GM21723 (cell line): ENCODE results near the gene AFAP1L2.

Source experiments
- ATAC-seq: cut with Tn5 transposase; IDR thresholded peaks from one replicate; pipeline ENCODE4 v1.9.1; 2021; ENCODE audit warnings: mild to moderate bottlenecking, moderate library complexity; ENCODE audit not compliant: unreplicated experiment

Gene AFAP1L2

DNA sequence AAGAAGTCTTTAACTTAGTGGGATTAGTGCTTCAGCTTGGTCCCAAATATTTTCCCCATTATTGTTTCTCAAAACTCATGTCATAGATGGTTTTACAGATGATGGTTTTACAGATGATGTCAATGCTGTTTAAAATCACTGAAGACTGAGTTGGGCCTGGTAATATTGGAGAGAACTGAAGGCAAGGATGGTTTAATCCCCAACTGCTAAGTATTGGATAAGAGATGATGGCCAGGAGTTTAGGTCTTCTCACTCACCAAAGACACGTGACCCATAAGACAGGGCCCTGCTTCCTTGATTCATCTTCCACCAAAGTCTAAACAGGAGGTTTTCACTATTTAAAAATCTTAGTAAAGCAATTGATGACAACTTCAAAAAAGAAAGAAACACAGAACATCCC, 108.9 kb downstream of the AFAP1L2 start:
- ATAC-seq, result no peak

DNA sequence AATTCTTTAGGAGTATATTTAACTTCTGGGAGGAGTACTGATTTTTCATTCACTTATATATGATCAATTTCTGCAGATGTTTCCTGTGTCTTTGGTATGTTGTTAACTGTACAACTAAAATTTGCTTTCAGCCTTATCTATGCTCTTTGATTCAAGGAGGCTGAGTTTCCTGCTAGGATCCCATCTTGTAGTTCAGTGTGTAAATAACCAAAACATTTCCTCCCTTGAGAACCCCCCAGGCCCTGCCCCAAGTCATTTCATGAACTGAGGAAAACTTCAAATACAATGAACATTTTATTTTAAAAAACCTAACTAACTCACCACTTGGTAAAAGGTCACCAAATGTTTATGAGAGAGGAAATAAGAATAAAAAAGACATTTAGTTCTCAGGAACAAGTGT, 109.8 kb downstream of the AFAP1L2 start:
- no peak for ATAC-seq

DNA sequence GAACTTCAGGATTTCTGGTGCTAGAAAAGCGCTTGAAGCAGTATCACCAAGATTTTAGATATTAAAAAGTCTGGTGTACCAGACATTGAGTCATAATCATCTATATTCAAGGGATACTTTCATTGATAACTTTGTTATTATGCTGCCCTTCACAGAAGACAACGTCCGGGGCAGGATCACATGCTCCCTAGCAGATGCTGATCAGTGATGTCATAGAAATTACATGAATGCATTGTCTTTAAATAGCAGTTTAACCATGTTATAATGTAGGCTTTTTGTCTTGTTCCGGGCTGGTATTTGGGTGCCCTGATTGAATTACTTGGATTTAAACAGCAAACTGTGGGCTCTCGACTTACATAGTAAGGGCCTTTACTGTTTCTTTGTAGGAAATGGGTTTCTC, 111.2 kb downstream of the AFAP1L2 start:
- ATAC-seq, result no peak

DNA sequence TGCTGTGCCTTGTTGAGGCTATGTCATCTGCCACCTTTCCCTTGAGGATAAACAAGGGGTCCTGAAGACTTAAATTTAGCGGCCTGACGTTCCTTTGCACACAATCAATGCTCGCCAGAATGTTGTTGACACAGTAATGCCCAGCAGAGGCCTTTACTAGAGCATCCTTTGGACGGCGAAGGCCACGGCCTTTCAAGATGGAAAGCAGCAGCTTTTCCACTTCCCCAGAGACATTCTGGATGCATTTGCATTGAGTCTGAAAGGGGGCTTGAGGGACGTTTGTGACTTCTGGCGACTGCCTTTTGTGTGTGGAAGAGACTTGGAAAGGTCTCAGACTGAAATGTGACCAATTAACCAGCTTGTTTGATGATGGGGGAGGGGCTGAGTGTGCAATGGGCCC, 112.8 kb downstream of the AFAP1L2 start:
- ATAC-seq, result no peak

DNA sequence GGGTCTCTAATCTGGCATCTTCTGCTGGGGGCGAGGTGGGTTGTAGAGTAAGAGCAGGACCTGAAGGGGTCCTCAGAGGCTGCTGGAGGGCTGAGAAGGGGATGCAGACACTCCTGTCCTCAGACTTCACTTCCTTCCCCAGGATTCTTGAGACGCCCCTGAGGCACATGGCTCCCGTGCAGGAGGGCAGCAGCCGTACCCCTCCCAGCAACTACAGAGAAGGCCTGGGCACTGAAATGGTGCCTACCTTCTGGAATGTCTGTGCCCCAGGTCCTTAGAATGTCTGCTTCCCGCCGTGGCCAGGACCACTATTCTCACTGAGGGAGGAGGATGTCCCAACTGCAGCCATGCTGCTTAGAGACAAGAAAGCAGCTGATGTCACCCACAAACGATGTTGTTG, 113.2 kb downstream of the AFAP1L2 start:
- no peak for ATAC-seq

DNA sequence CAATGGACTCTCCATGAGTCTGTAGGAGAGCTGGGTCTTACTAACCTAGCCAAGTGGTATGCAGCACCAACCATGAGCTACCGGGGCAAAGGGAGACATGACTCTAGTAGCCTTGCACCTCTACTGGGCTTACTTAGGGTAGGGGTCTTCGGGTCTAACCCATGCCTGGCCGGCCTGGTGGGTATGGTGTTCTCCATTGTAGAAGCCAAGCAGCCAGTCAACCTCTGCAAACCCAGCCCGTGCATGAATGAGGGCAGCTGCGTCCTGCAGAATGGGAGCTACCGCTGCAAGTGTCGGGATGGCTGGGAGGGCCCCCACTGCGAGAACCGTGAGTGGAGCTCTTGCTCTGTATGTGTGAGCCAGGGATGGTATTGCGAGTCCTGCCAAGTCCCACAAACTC, 114.3 kb downstream of the AFAP1L2 start:
- ATAC-seq, result no peak

DNA sequence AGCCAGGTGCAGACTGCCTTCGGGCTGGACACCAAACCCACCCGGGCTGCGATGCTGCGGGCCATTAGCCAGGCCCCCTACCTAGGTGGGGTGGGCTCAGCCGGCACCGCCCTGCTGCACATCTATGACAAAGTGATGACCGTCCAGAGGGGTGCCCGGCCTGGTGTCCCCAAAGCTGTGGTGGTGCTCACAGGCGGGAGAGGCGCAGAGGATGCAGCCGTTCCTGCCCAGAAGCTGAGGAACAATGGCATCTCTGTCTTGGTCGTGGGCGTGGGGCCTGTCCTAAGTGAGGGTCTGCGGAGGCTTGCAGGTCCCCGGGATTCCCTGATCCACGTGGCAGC, 115.2 kb downstream of the AFAP1L2 start:
- ATAC-seq, result no peak

DNA sequence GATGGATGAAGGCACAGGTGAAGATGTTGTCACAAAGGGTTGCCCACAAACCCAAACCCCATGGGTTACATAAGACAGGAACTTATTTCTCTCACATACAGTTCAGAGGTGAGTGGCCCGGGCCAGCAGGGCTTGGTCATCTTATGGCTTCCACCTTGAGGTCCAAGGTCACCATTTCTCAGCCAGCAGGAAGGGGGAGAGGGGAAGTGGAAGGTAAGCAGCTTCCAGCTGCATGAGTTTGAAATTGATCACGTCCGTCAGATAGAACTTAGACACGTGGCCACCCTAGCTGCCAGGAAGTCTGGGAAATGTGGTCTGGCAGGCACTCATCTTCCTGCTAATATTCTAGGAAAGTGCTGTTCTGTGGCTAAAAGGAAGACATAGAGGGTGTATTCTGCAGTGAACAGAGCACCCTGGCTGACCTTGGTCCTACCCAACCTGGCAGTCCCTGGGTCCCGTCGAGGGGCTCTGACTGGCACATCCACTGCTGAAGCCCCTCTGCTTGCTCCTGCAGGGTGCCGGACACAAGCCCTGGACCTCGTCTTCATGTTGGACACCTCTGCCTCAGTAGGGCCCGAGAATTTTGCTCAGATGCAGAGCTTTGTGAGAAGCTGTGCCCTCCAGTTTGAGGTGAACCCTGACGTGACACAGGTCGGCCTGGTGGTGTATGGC, 115.7 kb downstream of the AFAP1L2 start:
- ATAC-seq, result no peak

DNA sequence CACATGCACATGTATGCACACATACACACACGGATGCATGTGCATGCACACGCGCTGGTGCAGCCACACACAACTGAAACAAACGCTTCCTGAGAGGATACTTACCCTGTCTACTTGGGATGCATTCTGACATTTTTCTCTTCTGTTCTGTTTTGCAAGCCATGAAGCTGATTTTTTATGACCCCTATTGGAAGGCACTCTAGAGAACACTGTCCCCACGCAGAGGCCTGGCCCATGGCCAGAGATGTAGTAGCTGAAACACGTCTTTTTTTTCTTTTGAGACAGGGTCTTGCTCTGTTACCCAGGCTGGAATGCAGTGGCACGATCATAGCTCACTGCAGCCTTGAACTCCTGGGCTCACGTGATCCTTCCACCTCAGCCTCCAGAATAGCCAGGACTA, 117.4 kb downstream of the AFAP1L2 start:
- no peak for ATAC-seq

DNA sequence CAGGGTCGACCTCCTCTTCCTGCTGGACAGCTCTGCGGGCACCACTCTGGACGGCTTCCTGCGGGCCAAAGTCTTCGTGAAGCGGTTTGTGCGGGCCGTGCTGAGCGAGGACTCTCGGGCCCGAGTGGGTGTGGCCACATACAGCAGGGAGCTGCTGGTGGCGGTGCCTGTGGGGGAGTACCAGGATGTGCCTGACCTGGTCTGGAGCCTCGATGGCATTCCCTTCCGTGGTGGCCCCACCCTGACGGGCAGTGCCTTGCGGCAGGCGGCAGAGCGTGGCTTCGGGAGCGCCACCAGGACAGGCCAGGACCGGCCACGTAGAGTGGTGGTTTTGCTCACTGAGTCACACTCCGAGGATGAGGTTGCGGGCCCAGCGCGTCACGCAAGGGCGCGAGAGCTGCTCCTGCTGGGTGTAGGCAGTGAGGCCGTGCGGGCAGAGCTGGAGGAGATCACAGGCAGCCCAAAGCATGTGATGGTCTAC, 118.3 kb downstream of the AFAP1L2 start:
- no peak for ATAC-seq

DNA sequence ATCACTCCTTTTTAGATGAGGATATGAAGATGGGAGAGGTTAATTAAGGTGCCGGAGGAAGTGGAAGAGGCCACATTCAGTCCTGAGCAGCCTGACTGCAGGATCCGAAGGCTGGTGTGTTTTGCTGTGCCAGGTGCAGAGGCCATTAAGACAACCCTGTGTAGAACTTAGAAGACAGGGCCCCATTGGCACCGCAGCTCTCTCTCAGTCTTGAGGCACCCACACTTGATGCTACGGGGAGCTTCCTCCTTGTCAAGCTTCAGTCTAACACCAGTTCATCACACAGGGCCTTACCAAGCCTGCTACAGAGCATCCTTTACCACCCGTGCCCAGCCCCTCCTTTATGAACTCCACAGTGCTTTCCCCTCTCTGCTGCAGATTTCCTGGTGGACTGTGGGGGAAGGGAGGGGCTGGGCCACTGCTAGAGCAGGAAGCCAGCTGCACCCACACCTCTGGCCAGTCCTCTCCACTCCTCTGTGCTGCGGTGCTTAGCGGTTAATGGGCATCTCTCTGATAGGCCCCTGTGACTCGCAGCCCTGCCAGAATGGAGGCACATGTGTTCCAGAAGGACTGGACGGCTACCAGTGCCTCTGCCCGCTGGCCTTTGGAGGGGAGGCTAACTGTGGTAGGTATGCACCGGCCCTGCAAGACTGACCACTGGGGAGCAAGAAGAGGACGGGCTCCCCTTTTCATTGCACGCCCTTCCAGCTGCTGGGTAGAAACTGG, 119.8 kb downstream of the AFAP1L2 start:
- no peak for ATAC-seq

DNA sequence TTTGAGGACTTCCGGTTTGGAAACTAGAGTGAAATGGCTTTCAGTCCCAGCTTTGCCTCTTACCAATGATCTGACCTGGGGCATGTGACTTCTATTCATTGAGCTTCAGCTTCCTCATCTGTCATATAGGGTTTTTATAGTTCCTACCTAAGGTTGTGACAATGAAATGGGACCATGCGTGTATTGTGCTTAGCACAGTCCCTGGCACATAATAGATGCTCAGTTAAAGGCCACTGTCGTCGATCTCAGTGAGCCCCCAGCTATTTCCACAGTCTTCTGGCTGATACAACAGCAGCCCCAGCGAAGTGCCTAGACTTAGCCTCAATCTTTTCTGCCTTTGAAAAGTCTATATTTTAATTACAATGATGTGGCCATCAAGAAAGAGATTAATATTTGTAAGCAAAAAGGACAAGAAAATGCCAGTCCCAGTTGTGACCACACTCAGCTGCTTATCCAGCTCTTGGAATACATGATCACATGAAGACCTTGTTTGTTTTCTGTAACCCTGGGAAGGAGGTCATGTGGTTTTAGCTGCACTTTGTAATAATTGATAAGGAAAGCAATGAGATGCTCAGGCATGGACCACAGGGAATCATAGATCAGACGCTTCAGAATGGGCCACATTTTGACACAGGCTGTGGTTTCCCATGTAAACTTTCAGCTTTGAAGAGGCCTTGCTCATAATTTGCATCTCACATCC, 120.6 kb downstream of the AFAP1L2 start:
- no peak for ATAC-seq

DNA sequence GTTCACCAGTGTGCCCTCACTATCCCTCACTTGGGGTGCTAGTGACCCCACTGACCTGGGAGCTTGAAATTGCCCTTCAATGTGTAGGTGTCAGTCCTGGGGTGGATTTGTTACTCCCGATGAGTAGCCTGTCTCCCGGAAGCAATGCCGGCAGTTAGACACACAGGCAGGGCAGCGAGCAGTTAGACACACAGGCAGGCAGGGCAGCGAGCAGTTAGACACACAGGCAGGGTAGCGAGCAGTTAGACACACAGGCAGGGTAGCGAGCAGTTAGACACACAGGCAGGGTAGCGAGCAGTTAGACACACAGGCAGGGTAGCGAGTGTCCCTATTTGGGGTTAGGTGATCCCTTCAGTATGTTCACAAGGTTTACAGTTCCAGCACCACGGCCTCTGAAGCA, 121.2 kb downstream of the AFAP1L2 start:
- ATAC-seq, result no peak

DNA sequence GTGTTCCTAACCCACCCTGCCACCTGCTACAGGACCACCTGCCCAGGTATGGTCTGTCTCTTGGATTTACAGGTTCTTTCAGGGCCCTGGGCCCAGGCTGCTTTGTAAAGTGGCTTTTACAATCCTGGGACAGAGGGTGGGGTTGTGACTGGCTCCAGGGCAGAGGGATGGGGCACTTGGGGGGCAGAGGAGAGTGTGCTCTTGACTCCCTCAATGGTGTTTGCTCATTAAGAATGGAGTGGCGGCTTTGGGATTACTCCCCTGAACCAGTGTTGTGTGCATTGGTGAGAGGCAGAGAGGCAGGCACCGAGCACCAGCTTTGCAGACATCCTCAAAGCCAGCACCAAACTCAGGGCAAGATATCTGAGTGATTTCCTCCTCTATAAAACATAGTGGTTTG, 121.8 kb downstream of the AFAP1L2 start:
- no peak for ATAC-seq

DNA sequence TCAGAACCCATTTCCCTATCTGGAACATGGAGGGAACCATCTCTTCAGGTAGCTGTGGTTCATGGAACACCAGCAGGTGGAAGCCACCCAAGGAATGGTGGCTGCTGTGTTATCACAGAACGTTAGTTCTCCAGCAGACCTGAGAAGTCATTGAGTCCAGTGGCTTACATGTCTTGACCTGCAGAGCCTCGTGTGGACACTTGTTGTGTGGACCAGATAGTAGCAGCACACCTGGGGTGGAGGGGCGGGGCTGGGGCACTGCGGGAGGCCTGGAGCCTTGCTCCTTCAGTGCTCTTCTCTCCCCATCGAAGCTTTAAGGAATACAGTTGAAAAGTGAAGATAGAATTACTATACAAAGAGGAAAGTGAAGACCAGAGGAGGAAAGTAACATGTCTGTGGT, 122.8 kb downstream of the AFAP1L2 start:
- ATAC-seq, result no peak

DNA sequence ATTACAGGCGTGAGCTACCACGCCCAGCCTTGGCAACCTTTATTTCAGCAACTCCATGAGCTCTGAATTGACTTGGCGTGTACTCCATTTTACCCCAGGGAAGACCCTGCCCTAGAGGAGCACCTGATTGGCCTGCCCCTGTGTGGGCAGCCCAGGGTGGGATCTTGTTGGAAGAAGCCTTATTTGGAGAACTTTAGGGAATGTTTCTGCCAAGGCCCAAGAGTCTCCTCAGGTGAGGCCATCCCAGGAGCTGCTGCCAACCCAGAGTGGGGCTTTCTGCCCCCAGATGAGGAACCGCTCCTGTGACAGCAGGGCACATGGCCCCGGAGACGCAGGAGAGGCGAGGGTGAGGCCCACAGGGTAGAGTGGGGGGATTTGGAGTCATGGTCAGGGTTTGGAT, 123.3 kb downstream of the AFAP1L2 start:
- ATAC-seq, result no peak

DNA sequence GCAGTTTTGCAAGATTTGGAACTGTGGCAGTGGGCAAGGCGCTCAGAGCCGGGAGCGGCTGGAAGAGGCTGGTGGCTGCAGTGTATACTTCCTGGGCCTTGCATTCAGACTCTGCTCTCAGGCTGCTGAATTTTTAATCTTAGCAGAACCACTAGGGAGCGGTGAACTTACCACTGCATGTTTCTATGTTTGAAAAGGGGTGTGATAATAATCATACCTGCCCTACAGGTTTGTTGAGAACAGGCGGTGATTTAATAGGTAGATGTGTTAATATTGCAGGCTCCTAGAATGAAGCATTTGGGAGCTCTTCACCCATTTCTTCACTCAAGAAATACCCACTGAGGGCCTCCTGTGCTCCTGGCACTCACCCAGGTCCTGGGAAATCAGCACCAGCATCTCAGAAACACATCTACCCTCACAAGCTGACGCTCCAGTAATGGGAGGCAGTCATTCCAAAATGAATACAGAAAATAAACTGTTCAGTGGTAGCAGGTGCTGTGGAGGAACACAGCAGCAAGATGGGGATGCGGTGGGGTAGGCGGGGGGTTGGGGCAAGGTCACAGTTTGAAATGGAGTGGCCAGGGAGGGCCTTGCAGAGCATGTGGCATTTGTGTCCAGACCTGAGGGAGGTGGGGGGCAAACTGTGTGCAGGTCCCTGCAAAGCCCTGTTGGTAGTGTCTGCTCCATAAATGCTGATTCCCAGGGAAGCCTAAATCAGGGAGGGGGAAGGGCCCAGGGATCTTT, 124.2 kb downstream of the AFAP1L2 start:
- no peak for ATAC-seq

DNA sequence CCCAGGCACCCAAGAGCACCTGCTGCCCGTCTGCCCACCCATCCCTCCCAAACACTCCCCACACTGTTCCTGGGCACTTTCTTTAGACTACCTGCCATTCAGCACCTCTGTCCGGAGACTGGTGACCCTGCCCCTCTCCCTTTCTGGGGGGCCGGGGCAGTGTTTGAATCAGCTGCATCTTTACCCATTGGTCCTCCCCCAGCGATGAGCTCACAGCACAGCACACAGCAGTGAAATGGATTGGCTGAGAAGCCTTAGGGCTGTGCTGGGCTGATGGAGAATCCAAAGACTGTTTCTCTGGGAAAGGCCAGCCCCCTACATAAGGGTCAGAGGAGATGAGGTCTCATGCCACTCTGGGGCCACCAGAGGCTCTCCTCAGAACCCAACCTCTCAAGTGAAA, 125.0 kb downstream of the AFAP1L2 start:
- no peak for ATAC-seq

DNA sequence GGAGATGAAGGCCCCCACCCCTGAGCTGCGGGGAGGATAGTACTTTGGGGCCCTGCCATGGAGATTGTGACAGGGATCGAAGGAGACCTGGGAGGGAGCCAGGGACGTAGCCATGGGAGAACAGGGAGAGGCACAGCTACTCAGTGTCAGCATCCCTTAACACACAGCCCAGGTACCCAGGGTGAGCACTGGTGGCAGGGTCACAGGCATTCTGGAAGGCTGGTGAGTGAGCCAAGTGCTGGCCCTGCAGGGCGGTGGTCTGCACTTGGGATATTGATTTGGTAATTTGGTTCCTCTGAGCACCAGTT, 125.5 kb downstream of the AFAP1L2 start:
- no peak for ATAC-seq

DNA sequence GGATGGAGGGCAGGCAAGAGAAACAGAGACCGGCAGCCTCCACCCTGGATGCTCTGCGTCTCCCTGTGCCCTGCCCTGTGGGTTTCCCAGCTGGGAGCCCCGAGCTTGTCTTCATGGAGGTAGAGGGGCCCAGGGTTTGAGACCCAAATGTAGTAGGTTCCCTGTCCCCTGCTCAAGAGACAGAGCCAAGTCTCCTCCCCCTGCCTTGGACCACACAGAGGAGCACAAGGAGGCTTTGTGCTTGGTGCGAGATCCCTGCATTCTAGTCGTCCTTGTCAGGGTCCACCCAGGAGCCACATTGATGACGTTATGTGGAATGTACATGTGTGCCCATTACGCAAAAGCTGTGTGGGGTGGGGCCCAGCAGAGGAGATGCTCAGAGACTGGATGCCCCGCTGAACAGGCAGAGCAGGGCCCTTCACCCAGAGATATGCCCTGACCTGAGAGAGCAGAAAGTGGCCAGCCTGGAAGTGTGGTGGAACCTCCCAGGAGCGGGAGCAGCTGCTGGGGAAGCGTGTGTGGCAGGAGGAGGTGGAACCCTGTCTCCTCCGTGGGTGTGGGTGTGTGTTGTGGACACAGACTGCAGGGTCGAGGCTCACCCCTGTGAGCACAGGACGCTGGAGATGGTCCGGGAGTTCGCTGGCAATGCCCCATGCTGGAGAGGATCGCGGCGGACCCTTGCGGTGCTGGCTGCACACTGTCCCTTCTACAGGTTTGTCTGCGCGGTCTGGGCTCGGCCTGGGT, 126.0 kb downstream of the AFAP1L2 start:
- no peak for ATAC-seq

DNA sequence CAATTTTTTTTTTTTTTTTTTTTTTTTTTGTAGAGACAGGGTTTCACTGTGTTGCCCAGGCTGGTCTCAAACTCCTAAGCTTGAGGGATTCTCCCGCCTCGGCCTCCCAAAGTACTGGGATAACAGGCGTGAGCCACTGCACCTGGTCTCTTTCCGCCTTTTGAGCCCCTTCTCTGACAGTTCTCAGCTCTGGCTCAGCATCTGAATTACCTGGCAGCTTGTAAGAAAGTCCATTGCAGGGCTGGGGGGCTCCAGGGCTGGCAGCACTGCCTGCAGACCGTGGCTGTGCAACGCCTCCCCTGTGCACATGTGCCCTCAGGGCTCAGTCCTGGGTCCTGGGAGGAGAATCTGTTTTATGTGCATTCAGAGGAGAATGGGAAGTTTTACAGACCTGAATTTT, 127.6 kb downstream of the AFAP1L2 start:
- ATAC-seq, result no peak
